GM19328 (cell line): ENCODE data around the gene TSHZ2.

Experiments
- ATAC-seq: cut with Tn5 transposase; IDR thresholded peaks from one replicate; pipeline ENCODE4 v1.9.1; 2021; ENCODE audit warnings: mild to moderate bottlenecking, moderate library complexity; ENCODE audit not compliant: unreplicated experiment

The TSHZ2 gene

DNA sequence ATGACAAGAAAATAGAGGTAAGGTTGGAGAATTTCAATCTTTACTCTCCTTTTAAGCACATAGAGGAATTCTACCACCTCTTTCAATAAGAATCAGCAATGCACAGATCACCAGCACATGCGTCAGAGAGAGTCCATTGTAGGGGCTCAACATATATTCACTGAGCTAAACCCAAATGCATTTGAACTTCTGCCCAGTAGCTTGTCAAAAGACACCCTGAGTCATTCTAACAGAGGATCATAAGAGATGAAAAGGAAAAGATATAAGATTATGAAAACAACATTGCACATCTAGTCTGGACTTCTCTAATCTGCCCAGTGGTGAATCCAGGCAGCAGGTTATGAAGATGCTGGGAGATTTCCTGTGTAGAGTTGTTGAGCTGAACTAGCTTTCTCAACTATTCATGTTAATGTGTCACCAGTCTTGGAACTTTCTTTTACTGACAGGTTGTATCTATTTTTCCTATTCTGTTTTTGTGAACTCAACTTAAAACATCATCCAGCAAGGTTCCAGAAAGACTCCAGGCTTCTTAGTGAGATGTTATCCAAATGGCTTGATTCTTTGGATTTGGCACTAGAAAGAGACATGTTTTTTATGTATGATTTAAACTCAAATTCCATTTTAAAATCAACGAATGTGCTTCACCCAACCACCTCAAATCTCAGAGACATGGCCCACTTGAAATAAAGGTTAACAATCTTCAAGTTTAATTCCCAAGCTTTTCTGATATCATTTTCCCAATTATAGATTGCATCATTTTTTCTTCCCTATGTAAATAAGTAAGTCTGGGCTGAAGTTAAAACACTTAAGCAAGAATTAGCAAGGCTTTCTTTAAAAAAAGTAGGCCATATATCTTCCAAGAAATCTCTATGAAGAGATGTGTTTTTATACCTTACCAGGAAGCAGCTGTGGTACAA lies 89.3 kb downstream of the TSHZ2 start:
- no peak for ATAC-seq

DNA sequence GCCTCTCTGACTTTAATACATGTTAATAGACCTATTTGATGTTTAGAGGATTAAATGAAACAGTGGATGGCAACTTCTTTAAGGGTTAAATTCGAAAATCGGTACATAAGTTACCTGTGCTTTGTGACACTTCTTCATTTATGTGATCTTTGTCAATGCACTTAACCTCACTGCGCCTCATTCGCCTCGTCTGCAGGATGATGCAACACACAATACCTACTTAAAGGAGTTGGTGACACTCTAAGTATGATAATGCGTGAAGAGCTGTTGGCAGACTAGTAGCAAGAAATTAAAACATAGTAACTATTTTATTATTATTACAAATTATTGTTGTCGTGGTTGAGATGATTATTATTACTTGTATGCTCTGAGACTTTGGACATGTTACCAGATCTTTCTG lies 92.8 kb downstream of the TSHZ2 start:
- no peak for ATAC-seq

GRCh38 chr20:53068241-53068640 lies 96.1 kb downstream of the TSHZ2 start:
- ATAC-seq: no peak

GRCh38 chr20:53069132-53069531 lies 97.0 kb downstream of the TSHZ2 start:
- no peak for ATAC-seq

DNA sequence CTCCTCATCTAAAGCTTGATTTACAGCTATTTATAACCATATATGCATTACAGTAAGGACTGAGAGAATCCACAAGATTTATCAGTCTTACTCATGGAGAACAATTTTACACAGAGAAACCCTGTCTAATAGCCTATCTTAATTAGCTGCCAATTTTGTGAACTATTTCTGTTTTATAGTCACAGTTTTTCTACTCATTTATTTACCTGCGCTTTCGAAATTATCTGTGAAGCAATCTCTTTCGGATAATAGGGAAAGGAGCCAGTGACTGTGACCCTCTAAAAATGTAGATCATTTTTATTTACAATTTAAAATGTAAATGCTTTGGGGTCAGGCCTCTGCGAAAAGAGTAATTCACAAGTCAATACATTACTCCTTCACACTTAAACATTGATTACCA lies 98.1 kb downstream of the TSHZ2 start:
- no peak for ATAC-seq

DNA sequence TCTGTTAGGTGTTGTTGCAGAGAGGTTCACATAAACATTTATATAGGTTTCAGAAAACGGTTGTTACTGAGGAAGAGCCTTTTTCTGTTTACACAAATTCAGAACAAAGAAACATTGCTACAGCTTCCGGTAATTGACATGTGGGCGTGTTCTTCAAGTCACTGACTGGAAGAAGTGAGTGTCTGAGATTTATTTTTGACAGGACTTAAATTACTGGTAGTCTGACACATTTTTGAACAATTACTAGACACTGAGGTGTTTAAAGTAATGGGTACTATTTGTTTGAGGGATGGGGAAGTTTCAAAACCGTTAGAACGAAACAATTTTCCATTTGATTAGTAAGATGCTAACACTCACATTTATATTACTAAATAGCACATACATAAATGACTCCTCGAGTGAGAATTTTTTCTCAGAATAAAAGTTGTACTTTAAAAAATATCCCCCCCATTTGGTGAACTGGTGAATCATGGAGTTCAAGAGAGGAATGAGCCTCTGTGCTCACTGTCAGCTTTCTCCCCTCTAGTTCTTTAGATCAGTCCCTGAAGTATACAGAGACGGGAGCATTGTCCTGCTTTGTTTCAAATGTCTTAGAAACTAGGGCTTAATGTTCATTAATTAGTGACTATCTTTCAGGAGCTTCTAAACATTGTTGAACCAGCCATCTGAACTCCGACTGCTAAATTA lies 98.7 kb downstream of the TSHZ2 start:
- no peak for ATAC-seq

DNA sequence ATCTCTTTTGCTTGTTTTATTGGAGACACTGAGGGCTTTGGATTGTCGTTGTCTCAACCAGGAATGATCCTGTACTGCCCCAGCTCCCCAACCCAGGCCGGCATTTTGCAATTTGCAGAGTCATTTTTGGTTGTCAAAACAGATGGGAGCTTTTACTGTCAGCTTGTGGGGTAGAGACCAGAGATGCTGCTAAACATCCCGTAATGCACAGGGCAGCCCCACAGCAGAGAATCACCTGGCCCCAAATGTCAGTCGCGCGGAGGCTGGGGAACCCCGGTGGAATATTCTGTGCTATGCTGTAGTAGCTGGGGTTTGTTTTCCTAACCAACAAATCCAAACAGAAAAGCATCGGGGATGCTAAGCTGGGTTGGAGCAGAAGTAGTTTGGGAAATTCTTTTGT lies 99.7 kb downstream of the TSHZ2 start:
- ATAC-seq: no peak

DNA sequence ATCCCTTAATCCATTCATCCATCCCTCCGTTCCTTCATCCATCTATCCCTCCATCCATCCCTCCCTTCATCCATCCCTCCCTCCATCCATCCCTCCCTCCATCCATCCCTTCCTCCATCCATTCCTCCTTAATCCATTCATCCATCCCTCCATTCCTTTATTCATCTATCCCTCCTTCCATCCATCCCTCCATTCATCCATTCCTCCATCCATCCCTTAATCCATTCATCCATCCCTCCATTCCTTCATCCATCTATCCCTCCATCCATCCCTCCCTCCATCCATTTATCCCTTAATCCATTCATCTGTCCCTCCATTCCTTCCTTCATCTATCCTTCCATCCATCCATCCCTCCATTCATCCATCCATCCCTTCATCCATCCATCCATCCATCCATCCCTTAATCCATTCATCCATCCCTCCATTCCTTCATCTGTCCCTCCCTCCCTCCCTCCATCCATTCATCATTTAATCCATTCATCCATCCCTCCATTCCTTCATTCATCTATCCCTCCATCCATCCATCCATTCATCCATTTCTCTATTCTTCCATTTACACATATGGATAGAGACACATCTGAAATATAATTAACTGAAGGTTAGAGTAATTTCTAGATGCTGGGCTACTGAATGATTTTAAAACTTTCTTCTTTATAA lies 100.9 kb downstream of the TSHZ2 start:
- ATAC-seq: no peak

DNA sequence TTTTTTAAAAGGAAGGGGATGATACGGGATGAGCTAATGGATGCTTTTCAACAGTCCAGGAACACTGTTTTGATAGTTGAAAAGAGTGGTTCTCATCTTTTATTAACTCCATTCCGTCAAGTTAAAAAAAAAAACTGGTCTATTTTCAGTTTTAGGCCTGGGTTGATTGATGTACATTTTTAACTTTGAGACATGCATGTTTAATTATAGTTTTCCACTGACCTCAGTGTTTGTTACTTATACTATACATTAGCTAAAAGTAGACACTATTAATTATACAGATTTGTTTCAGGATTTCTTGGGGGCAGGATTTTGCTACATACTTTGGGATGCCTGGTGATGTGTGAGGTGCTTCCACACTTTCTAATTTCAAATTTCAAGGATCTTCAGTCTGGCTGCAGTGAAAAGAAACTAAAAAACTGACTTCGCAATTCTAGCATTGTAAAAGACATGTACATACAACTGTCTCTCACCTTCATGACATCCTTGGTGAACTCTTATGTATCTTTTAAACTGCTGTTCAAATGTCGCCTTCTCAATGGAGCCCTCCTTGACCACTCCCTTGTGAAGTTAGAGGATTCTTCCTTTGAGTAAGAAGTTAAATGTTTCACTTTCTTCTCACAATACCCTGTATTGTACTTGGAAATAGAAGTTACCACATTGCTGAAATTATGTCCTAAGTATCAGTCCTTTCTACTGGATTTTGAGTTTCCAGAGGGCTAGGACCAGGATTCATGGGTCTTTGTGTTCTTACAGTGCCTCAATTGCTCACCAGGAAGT lies 101.7 kb downstream of the TSHZ2 start:
- ATAC-seq: no peak

DNA sequence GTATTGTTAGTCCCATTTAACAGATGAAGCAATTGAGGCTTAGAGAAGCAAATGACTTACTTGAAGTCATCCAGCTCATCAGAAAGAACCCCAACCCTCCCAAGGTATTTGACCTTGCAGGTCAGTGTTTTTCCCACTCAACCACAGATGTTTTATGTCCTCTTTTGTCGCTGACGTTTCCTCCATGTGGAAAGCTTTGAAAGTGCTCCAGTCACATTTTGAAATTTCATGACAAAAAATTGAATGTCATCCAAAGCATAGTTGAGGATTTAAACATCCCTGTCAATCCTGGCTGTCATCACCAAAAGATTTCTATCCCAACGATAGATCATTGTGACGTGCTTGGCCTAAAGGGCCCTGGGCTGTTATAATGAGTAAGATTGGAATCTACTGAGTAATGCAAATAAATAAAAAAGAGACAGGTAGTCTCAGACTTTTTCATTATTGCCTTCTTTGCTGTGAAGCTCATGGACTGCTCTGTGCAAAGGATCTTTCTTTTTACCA lies 102.7 kb downstream of the TSHZ2 start:
- no peak for ATAC-seq

GRCh38 chr20:53076668-53077067 lies 104.5 kb downstream of the TSHZ2 start:
- ATAC-seq: no peak

GRCh38 chr20:53077373-53078205 lies 105.4 kb downstream of the TSHZ2 start:
- ATAC-seq: no peak

- no peak for ATAC-seq
Observed at GRCh38 chr20:53078761-53079160, 106.6 kb downstream of the TSHZ2 start.

DNA sequence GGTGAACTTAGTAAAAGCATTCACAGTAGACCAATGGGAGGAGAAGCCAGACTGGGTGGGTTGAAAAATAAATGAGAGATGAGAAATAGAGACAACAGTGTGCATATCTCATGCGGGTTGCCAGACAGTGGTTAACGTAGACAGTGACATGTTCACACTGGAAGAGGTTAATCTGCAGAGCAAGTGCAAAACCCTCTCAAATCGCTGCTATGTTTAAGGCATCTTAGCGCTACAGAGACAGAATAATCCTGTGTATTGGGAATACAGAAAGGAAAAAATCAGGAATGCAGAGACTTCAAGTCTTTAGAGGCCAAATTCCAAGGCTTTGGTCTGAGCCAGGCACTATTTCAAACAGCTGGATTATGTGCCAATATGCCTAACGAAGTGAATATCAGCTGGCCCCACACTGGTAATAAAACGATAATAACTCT lies 107.1 kb downstream of the TSHZ2 start:
- ATAC-seq: no peak

GRCh38 chr20:53079828-53080686 lies 107.9 kb downstream of the TSHZ2 start:
- ATAC-seq: no peak

GRCh38 chr20:53080687-53080962 lies 108.5 kb downstream of the TSHZ2 start:
- ATAC-seq: no peak

DNA sequence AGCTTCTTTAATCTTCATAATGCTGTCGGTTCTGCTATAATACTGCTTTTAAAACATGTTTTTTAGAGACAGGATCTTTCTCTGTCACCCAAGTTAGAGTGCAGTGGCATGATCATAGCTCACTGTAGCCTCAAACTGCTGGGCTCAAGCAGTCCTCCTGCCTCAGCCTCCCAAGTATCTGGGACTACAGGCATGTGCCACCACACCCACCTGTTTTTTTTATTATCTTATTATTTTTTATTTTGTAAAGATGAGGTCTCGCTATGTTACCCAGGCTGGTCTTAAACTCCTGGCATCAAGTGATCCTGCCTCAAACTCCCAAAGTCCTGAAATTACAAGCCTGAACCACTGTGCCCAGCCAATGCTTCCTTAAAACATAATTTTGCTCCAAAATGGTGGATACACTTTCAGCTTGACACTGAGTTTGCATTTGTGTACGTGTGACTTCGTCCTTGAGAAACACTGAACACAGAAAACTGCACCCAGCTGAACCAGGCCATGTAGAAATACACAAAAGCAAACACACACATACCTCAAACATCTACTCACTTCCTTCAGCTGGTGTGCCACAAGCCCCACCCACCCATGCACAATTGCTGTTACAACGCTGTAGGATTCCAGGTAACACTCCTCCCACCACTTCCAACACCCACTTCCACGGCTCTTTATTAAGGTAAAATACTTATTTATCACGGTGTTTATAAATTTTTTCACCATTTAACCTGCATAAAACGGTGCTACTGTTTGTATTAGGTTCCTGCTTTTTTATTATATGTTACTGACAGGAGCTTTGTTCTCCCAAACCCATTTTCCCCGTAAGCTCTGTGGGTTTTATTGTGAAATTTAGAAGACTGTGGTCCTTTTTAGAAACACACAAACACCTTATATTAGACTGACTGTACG lies 109.1 kb downstream of the TSHZ2 start:
- no peak for ATAC-seq
